ENCODE results near the gene CFH. TPM values are rescaled to one million over a fixed set of nuclear protein-coding genes. Genes with fewer than 3 reads are reported as not detected.

CFH gene
- 1 to 10 TPM in 2 of 3 donors, under 1 TPM in 1; 0.88 to 2.8 (median 2.7) TPM for total RNA-seq
- total RNA-seq (2013), result 16.7 TPM

GRCh38 chr1:196651637-196652215, at the start of gene CFH:
Gene CFH, plus strand, starts transcription at chr1:196652043. Its CDS starts 75 bp downstream, at chr1:196652118.
- no peak for ATAC-seq
- Mint-ChIP-seq H3K4me1 (peaks cover 13 to 14% of the 10 kb centered on the region in 2 donors), H3K36me3 (no peaks in the 10 kb centered on the region), H3K4me3 (peak within 1 kb of the TSS; percentile 21), H3K9me3 (no peaks in the 10 kb centered on the region), H3K27me3 (ENCODE audit: low read depth in 2 of 2) (no peaks in the 10 kb centered on the region), H3K27ac (peak within 1 kb of the TSS in 1 of 2 donors; percentile 79)
- WGBS (ENCODE audit: insufficient coverage), result 6% methylated on average over 2 of the region's 5 CpGs
- Histone ChIP-seq H3K27ac (ENCODE audit: low read length) (no peak within 1 kb of the TSS), H3K4me1 (ENCODE audit: control insufficient read depth, insufficient read depth, low read length) (no peaks in the 10 kb centered on the region), H3K9me3 (ENCODE audit: control insufficient read depth, insufficient read depth, low read length) (no peaks in the 10 kb centered on the region), H3K27me3 (ENCODE audit: control insufficient read depth, insufficient read depth, low read length) (no peaks in the 10 kb centered on the region), H3K36me3 (ENCODE audit: control insufficient read depth, insufficient read depth, low read length) (no peaks in the 10 kb centered on the region), H3K4me3 (ENCODE audit: low read length) (peak within 1 kb of the TSS; percentile 27)
- intact Hi-C loops (cut with micrococcal nuclease), result no loop called here
- TF ChIP-seq, protein P1, sequence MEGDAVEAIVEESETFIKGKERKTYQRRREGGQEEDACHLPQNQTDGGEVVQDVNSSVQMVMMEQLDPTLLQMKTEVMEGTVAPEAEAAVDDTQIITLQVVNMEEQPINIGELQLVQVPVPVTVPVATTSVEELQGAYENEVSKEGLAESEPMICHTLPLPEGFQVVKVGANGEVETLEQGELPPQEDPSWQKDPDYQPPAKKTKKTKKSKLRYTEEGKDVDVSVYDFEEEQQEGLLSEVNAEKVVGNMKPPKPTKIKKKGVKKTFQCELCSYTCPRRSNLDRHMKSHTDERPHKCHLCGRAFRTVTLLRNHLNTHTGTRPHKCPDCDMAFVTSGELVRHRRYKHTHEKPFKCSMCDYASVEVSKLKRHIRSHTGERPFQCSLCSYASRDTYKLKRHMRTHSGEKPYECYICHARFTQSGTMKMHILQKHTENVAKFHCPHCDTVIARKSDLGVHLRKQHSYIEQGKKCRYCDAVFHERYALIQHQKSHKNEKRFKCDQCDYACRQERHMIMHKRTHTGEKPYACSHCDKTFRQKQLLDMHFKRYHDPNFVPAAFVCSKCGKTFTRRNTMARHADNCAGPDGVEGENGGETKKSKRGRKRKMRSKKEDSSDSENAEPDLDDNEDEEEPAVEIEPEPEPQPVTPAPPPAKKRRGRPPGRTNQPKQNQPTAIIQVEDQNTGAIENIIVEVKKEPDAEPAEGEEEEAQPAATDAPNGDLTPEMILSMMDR (IDR thresholded peaks at IDR 0.05), result no peak
- peak in 1 of 2 donors; percentile 10 for DNase-seq

DNA sequence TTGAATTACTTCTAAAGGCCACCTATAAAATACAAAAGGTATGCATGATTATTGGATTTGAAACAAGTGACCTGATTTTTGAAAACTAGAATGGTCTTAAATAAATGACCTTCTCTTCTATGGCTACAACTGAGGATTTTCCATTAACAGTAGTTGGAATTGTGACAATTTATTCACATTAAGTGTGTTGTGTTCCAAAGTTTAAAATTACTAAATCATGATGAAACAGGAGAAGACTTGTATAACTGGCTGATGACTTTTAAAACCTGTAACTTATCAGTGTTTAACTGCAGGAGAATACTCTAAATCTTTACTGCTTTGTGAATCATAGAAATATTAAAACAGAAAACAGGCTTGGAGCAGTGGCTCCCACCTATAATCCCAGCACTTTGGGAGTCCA, 48.2 kb upstream of the CFH start:
- peaks cover 0 to 6% of the 10 kb centered on the region in 2 donors for H3K4me1 Mint-ChIP-seq
- peaks cover 0 to 5% of the 10 kb centered on the region in 2 donors for H3K9me3 Mint-ChIP-seq
- H3K9me3 ChIP-seq (ENCODE audit: control insufficient read depth, insufficient read depth, low read length), result peaks cover 4% of the 10 kb centered on the region
- no peak overlapping the region for H3K4me3 ChIP-seq (ENCODE audit: low read length)
- H3K27ac ChIP-seq (ENCODE audit: low read length), result no peak overlapping the region
- H3K36me3 ChIP-seq (ENCODE audit: control insufficient read depth, insufficient read depth, low read length), result no peaks in the 10 kb centered on the region
- intact Hi-C loops (cut with micrococcal nuclease), result no loop called here
- H3K4me1 ChIP-seq (ENCODE audit: control insufficient read depth, insufficient read depth, low read length), result peaks cover 8% of the 10 kb centered on the region
- no peak for DNase-seq
- no peak overlapping the region for H3K27ac Mint-ChIP-seq
- peaks cover 7 to 10% of the 10 kb centered on the region in 2 donors for H3K27me3 Mint-ChIP-seq (ENCODE audit: low read depth in 2 of 2)
- peaks cover 7% of the 10 kb centered on the region for H3K27me3 ChIP-seq (ENCODE audit: control insufficient read depth, insufficient read depth, low read length)
- ATAC-seq, result no peak
- H3K4me3 Mint-ChIP-seq, result no peak overlapping the region
- H3K36me3 Mint-ChIP-seq, result no peaks in the 10 kb centered on the region
- TF ChIP-seq, protein P1 (IDR thresholded peaks at IDR 0.05), result no peak

GRCh38 chr1:196607981-196608380, 43.9 kb upstream of the CFH start:
- WGBS (ENCODE audit: insufficient coverage), result 1% methylated on average over 7 of the region's 8 CpGs
- peak overlapping the region; percentile 16 for H3K4me3 ChIP-seq (ENCODE audit: low read length)
- no peak overlapping the region for H3K27ac ChIP-seq (ENCODE audit: low read length)
- H3K27ac Mint-ChIP-seq, result no peak overlapping the region
- H3K4me3 Mint-ChIP-seq, result no peak overlapping the region
- H3K27me3 Mint-ChIP-seq (ENCODE audit: low read depth in 2 of 2), result peaks cover 12 to 21% of the 10 kb centered on the region in 2 donors
- H3K4me1 Mint-ChIP-seq, result peaks cover 0 to 6% of the 10 kb centered on the region in 2 donors
- peaks cover 16% of the 10 kb centered on the region for H3K27me3 ChIP-seq (ENCODE audit: control insufficient read depth, insufficient read depth, low read length)
- ATAC-seq, result no peak
- H3K36me3 Mint-ChIP-seq, result no peaks in the 10 kb centered on the region
- TF ChIP-seq, protein P1 (IDR thresholded peaks at IDR 0.05), result no peak
- peaks cover 11% of the 10 kb centered on the region for H3K4me1 ChIP-seq (ENCODE audit: control insufficient read depth, insufficient read depth, low read length)
- H3K9me3 ChIP-seq (ENCODE audit: control insufficient read depth, insufficient read depth, low read length), result peaks cover 4% of the 10 kb centered on the region
- DNase-seq, result no peak
- intact Hi-C loops (cut with micrococcal nuclease), result no loop called here
- no peaks in the 10 kb centered on the region for H3K36me3 ChIP-seq (ENCODE audit: control insufficient read depth, insufficient read depth, low read length)
- peaks cover 6 to 10% of the 10 kb centered on the region in 2 donors for H3K9me3 Mint-ChIP-seq
